ENCODE measurements around the gene WSB2.

DNA sequence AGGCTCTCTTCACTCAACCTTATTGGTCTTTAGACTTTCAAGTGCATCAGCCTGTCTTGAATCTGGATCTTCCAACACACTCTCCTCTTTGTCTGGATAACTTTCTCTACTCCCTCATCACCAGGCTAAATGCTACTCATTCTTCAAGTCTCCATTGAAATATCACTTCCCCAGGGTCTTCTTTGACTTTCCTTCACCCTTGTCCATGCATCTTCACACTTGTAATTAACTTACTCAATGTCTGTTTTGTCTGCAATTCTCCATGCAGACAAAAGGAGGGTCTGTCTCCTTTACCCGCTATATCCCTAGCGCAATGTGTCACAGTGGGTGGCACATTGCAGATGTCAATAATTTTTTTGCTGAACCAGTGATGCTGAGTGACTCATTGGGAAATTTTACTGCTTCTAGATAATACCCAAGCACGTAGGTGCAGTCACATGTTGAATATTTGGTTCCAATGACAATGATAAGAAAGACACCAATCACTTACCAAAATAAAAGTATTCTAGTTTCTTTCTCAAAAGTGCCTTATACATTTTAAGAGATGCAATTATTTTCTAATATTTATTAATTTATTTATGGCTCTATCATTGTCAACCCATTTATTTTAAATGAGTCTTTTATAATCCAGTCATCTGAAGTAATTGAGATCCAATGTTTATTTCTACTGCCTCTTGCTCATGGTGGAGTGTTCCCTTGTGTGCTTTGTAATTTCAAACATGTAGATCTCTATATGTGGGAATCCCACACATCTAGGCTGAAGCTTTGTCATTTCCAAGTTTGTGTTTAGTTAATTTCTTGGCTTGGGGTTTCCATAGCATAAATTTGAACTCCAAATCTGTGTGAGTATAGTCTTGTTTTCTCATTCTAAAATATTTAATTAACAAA is 66.2 kb downstream of the WSB2 start:
- TF ChIP-seq, protein P1, sequence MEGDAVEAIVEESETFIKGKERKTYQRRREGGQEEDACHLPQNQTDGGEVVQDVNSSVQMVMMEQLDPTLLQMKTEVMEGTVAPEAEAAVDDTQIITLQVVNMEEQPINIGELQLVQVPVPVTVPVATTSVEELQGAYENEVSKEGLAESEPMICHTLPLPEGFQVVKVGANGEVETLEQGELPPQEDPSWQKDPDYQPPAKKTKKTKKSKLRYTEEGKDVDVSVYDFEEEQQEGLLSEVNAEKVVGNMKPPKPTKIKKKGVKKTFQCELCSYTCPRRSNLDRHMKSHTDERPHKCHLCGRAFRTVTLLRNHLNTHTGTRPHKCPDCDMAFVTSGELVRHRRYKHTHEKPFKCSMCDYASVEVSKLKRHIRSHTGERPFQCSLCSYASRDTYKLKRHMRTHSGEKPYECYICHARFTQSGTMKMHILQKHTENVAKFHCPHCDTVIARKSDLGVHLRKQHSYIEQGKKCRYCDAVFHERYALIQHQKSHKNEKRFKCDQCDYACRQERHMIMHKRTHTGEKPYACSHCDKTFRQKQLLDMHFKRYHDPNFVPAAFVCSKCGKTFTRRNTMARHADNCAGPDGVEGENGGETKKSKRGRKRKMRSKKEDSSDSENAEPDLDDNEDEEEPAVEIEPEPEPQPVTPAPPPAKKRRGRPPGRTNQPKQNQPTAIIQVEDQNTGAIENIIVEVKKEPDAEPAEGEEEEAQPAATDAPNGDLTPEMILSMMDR (IDR thresholded peaks at IDR 0.05): no peak
- TF ChIP-seq POLR2A (IDR thresholded peaks at IDR 0.05): no peak
